H9 (cell line): ENCODE measurements around the gene TRIM67. TPM values are rescaled to one million over a fixed set of nuclear protein-coding genes. Genes with fewer than 3 reads are reported as not detected.

Experiments used
- DNase-seq: peaks from one replicate; pipeline ENCODE4 v3.0.0-alpha.2; 2017
- H2AFZ ChIP-seq: one replicate; pipeline ENCODE4 v1.6.1; 2013; ENCODE audit warnings: mild to moderate bottlenecking, low read length, control low read depth, moderate library complexity
- H2AK5ac ChIP-seq: 2 replicates; pipeline ENCODE4 v1.6.1; 2013; ENCODE audit warnings: low read length, control low read depth, mixed read lengths; ENCODE audit not compliant: insufficient read length
- H2BK120ac ChIP-seq: one replicate; pipeline ENCODE4 v1.6.1; 2013; ENCODE audit warnings: low read depth, mild to moderate bottlenecking, low read length, control low read depth, inconsistent platforms; ENCODE audit not compliant: poor library complexity, severe bottlenecking
- H2BK12ac ChIP-seq: 2 replicates; pipeline ENCODE4 v1.6.1; 2013; ENCODE audit warnings: low read length, control low read depth, mixed read lengths, low read depth; ENCODE audit not compliant: insufficient read length
- H2BK15ac ChIP-seq: 2 replicates; pipeline ENCODE4 v1.6.1; 2013; ENCODE audit warnings: low read depth, low read length, control low read depth
- H2BK20ac ChIP-seq: one replicate; pipeline ENCODE4 v1.6.1; 2013; ENCODE audit warnings: low read depth, mild to moderate bottlenecking, low read length, control low read depth, inconsistent platforms; ENCODE audit not compliant: poor library complexity, severe bottlenecking
- H2BK5ac ChIP-seq: 2 replicates; pipeline ENCODE4 v1.6.1; 2013; ENCODE audit warnings: low read length, control low read depth, mixed read lengths; ENCODE audit not compliant: insufficient read length
- H3K14ac ChIP-seq: 2 replicates; pipeline ENCODE4 v1.6.1; 2013; ENCODE audit warnings: low read length, control low read depth; ENCODE audit not compliant: insufficient read depth
- H3K18ac ChIP-seq: 2 replicates; pipeline ENCODE4 v1.6.1; 2013; ENCODE audit warnings: low read depth, mild to moderate bottlenecking, mixed read lengths, low read length, control low read depth; ENCODE audit not compliant: insufficient read length
- H3K23ac ChIP-seq: 2 replicates; pipeline ENCODE4 v1.6.1; 2013; ENCODE audit warnings: low read length, control low read depth, mixed read lengths, low read depth; ENCODE audit not compliant: insufficient read length
- H3K23me2 ChIP-seq: 2 replicates; pipeline ENCODE4 v1.6.1; 2013; ENCODE audit warnings: low read depth, mild to moderate bottlenecking, mixed read lengths, low read length, control low read depth; ENCODE audit not compliant: insufficient read length, poor library complexity, severe bottlenecking
- H3K27ac ChIP-seq: 2 replicates; pipeline ENCODE4 v1.5.1; 2013; ENCODE audit warnings: low read length, control low read depth, mixed read lengths, low read depth; ENCODE audit not compliant: insufficient read length
- H3K27me3 ChIP-seq: 2 replicates; pipeline ENCODE4 v1.6.1; 2013; ENCODE audit warnings: low read length, control low read depth, inconsistent platforms; ENCODE audit not compliant: insufficient read depth
- H3K4ac ChIP-seq: 2 replicates; pipeline ENCODE4 v1.6.1; 2013; ENCODE audit warnings: low read depth, mild to moderate bottlenecking, control low read depth, inconsistent platforms, low read length, moderate library complexity
- H3K4me1 ChIP-seq: 2 replicates; pipeline ENCODE4 v1.6.1; 2013; ENCODE audit warnings: low read length, control low read depth, inconsistent platforms; ENCODE audit not compliant: insufficient read depth
- H3K4me2 ChIP-seq: 2 replicates; pipeline ENCODE4 v1.6.1; 2013; ENCODE audit warnings: low read length, control low read depth, mixed read lengths; ENCODE audit not compliant: insufficient read length, insufficient read depth
- H3K56ac ChIP-seq: 2 replicates; pipeline ENCODE4 v1.6.1; 2013; ENCODE audit warnings: low read depth, mild to moderate bottlenecking, mixed read lengths, low read length, control low read depth; ENCODE audit not compliant: insufficient read length
- H3K79me1 ChIP-seq: 2 replicates; pipeline ENCODE4 v1.6.1; 2013; ENCODE audit warnings: low read depth, mild to moderate bottlenecking, moderate library complexity, low read length, control low read depth, inconsistent platforms; ENCODE audit not compliant: insufficient read depth, poor library complexity, severe bottlenecking
- H3K79me2 ChIP-seq: 2 replicates; pipeline ENCODE4 v1.6.1; 2013; ENCODE audit warnings: low read length, control low read depth, inconsistent platforms; ENCODE audit not compliant: insufficient read depth
- H3K9ac ChIP-seq: 2 replicates; pipeline ENCODE4 v1.6.1; 2013; ENCODE audit warnings: low read length, control low read depth, mixed read lengths; ENCODE audit not compliant: insufficient read length; ENCODE audit errors: extremely low read depth
- H3K9me3 ChIP-seq: one replicate; pipeline ENCODE4 v1.6.1; 2013; ENCODE audit warnings: low read depth, low read length, inconsistent platforms; ENCODE audit not compliant: control insufficient read depth
- H3T11ph ChIP-seq: one replicate; pipeline ENCODE4 v1.6.1; 2013; ENCODE audit warnings: mild to moderate bottlenecking, low read length, control low read depth, inconsistent platforms
- H4K20me1 ChIP-seq: one replicate; pipeline ENCODE4 v1.6.1; 2013; ENCODE audit not compliant: control insufficient read depth, insufficient read length, insufficient read depth
- H4K5ac ChIP-seq: 2 replicates; pipeline ENCODE4 v1.6.1; 2013; ENCODE audit warnings: low read depth, mild to moderate bottlenecking, mixed read lengths, low read length, control low read depth; ENCODE audit not compliant: insufficient read length
- H4K8ac ChIP-seq: replicated peaks from 2 replicates; pipeline ENCODE4 v1.6.1; 2013; ENCODE audit warnings: low read length, control low read depth, mixed read lengths, low read depth; ENCODE audit not compliant: insufficient read length
- H4K91ac ChIP-seq: 2 replicates; pipeline ENCODE4 v1.6.1; 2013; ENCODE audit warnings: low read depth, mild to moderate bottlenecking, moderate library complexity, mixed read lengths, low read length, control low read depth; ENCODE audit not compliant: insufficient read length
- H3K27ac Mint-ChIP-seq, 3 experiments: 2 replicates in 2 of 3; 3 replicates in 1 of 3; pipeline ENCODE4 v1.8.0; 2020 to 2021; ENCODE audit warnings: mixed read lengths in 3 of 3, mild to moderate bottlenecking in 1 of 3, moderate library complexity in 1 of 3
- H3K27me3 Mint-ChIP-seq: 2 replicates; pipeline ENCODE4 v1.8.0; 2021; ENCODE audit warnings: low read depth, mild to moderate bottlenecking, moderate library complexity, mixed read lengths
- H3K36me3 Mint-ChIP-seq, 3 experiments: 2 replicates in 2 of 3; 3 replicates in 1 of 3; pipeline ENCODE4 v1.8.0; 2020 to 2021; ENCODE audit warnings: low read depth in 3 of 3, mixed read lengths in 3 of 3; ENCODE audit not compliant: insufficient read depth in 1 of 3
- H3K4me1 Mint-ChIP-seq, 2 experiments: 2 replicates each; pipeline ENCODE4 v1.8.0; 2020; ENCODE audit warnings: mixed read lengths in 2 of 2
- H3K4me3 Mint-ChIP-seq, 2 experiments: 2 replicates in 1 of 2; 3 replicates in 1 of 2; pipeline ENCODE4 v1.8.0; 2020 to 2021; ENCODE audit warnings: mild to moderate bottlenecking in 2 of 2, mixed read lengths in 2 of 2, moderate library complexity in 1 of 2
- H3K9me3 Mint-ChIP-seq, 2 experiments: 2 replicates in 1 of 2; 3 replicates in 1 of 2; pipeline ENCODE4 v1.8.0; 2020; ENCODE audit warnings: mild to moderate bottlenecking in 2 of 2, mixed read lengths in 2 of 2, moderate library complexity in 1 of 2
- CTCF ChIP-seq: fragments of 200-600 bp; sonication (generic); conservative IDR thresholded peaks from 3 replicates; pipeline ENCODE4 v1.8.0; 2021; ENCODE audit warnings: antibody characterized with exemption, mild to moderate bottlenecking
- WGBS: extraction: QIAGEN DNeasy Blood & Tissue Kit; methylation state at CpG from one replicate; pipeline ENCODE4 v1.1.7; 2013; ENCODE audit warnings: missing lambda C conversion rate, low lambda C conversion rate, mixed read lengths; ENCODE audit not compliant: insufficient read length; ENCODE audit errors: extremely low coverage; 5-methylcytosine and 5-hydroxymethylcytosine counted together
- total RNA-seq: library from RNA; stranded (reverse); gene quantifications from 2 replicates; pipeline ENCODE4 v1.2.1, GENCODE V29; 2021

TRIM67 gene
- total RNA-seq, 1 experiment from 2014 or later: not detected

DNA sequence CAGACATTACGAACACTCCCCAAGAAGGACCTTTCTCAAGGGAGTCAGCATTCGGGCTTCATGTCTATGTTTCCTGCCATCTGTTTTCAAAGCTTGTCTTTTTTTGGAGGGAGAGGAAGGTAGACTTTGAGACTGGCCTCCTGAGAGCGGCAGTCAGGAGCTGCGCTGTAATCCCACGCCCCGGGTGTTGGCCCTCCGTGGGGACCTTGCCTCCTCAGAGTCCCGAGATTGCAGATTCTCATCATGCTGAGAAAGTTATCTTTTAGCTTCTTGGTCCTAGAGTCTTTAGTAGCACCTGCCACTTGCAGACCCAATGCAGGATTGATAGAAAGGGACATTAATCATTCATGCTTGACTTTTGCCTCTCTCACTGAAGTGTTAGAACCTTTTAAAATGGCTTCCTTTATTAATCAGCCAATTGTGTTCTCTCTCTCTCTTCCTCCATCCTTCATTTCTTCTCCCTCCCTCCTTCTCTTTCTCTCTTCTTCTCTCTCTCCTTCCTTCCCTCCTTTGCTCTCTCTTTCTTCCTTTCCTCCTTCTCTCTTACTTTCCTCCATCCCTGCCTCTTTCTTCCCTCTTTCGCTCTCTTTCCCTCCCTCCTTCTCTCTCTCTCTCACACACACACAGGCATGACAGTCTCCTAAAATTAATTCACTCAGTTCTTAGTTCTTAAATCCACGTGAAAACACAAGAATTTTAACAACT lies 54.0 kb downstream of the TRIM67 start:
- H3K9ac ChIP-seq: no peak overlapping the region
- no peak overlapping the region for H2AFZ ChIP-seq
- no peaks in the 10 kb centered on the region for H3K36me3 Mint-ChIP-seq
- no peaks in the 10 kb centered on the region for H3K79me2 ChIP-seq
- no peaks in the 10 kb centered on the region for H3K9me3 ChIP-seq
- H3K27ac Mint-ChIP-seq: no peak overlapping the region; a peak in 1 of 7 replicates
- no peaks in the 10 kb centered on the region; a peak in 2 of 5 replicates for H3K9me3 Mint-ChIP-seq
- peaks cover 47% of the 10 kb centered on the region for H3K27me3 ChIP-seq
- no peak overlapping the region for H4K8ac ChIP-seq
- H3K23me2 ChIP-seq: no peaks in the 10 kb centered on the region
- H3K27me3 Mint-ChIP-seq: peaks cover 99% of the 10 kb centered on the region
- no peak overlapping the region for H2AK5ac ChIP-seq
- no peak overlapping the region for H3K56ac ChIP-seq
- TF ChIP-seq CTCF: no peak
- H3K18ac ChIP-seq: no peak overlapping the region
- H3K4me1 ChIP-seq: no peaks in the 10 kb centered on the region
- H3K4me1 Mint-ChIP-seq: peaks cover 27 to 35% of the 10 kb centered on the region in 2 experiments
- no peak overlapping the region for H3K4ac ChIP-seq
- H4K20me1 ChIP-seq: no peaks in the 10 kb centered on the region
- H3K23ac ChIP-seq: no peak overlapping the region
- no peak overlapping the region for H2BK12ac ChIP-seq
- H2BK5ac ChIP-seq: no peak overlapping the region
- no peak overlapping the region for H4K5ac ChIP-seq
- H3K27ac ChIP-seq: no peak overlapping the region
- DNase-seq: no peak
- H2BK15ac ChIP-seq: no peak overlapping the region
- no peak overlapping the region for H2BK120ac ChIP-seq
- H2BK20ac ChIP-seq: no peak overlapping the region
- H3K79me1 ChIP-seq: no peaks in the 10 kb centered on the region
- no peak overlapping the region for H3K14ac ChIP-seq
- H3K4me2 ChIP-seq: no peak overlapping the region
- no peak overlapping the region for H3T11ph ChIP-seq
- H3K4me3 Mint-ChIP-seq: no peak overlapping the region
- WGBS: 50% methylated on average over 1 of the region's 10 CpGs
- H4K91ac ChIP-seq: no peak overlapping the region
